Uterus (tissue), 4 donors: ENCODE measurements around the gene ASB10. TPM values are rescaled to one million over a fixed set of nuclear protein-coding genes. Genes with fewer than 3 reads are reported as not detected.

Experiments
- DNase-seq, 2 donors: peaks; one replicate each; pipeline ENCODE4 v3.0.0-alpha.2; 2019 to 2020
- H3K27ac ChIP-seq, 2 donors: fragments of 200-600 bp; sonication (generic); 1 replicate in 1 of 2; 2 replicates in 1 of 2; pipeline ENCODE4 v1.5.1; 2016 to 2018
- H3K27me3 ChIP-seq, 2 donors: fragments of 200-600 bp; sonication (generic); one replicate each; pipeline ENCODE4 v1.5.1; 2018 to 2019; ENCODE audit warnings: control low read depth in 1 of 2
- H3K36me3 ChIP-seq, 2 donors: fragments of 200-600 bp; sonication (generic); one replicate each; pipeline ENCODE4 v1.5.1; 2019; ENCODE audit warnings: control low read depth in 1 of 2
- H3K4me1 ChIP-seq, 2 donors: fragments of 200-600 bp; sonication (generic); one replicate each; pipeline ENCODE4 v1.5.1; 2018 to 2019; ENCODE audit warnings: control low read depth in 1 of 2
- H3K4me3 ChIP-seq, 2 donors: fragments of 200-600 bp; sonication (generic); 1 replicate in 1 of 2; 2 replicates in 1 of 2; pipeline ENCODE4 v1.5.1; 2018 to 2019; ENCODE audit warnings: mild to moderate bottlenecking in 1 of 2
- H3K9me3 ChIP-seq, 2 donors: fragments of 200-600 bp; sonication (generic); one replicate each; pipeline ENCODE4 v1.5.1; 2019; ENCODE audit warnings: control low read depth in 1 of 2
- CTCF ChIP-seq, 4 experiments: fragments of 200-600 bp in 2 of 4; fragments of 450-650 bp in 2 of 4; sonication (generic) in 2 of 4; IDR thresholded peaks; one replicate each; pipeline ENCODE4 v1.5.1; 2016 to 2019; ENCODE audit warnings: antibody characterized with exemption in 4 of 4, mild to moderate bottlenecking in 2 of 4, moderate library complexity in 1 of 4
- POLR2A ChIP-seq, 2 donors: fragments of 450-650 bp; IDR thresholded peaks; one replicate each; pipeline ENCODE4 v1.6.1; 2016; ENCODE audit warnings: antibody characterized with exemption in 2 of 2, mild to moderate bottlenecking in 1 of 2, moderate library complexity in 1 of 2
- intact Hi-C: fragments of 100-400 bp; cut with DNase I; formaldehyde crosslinking; loops from one replicate; pipeline ENCODE4 v1.15.1; 2023; ENCODE audit warnings: low total_unique reads
- total RNA-seq, 4 donors: library from RNA; depleted of rRNA in 3 of 4; stranded (reverse); fragments of >200 nt in 3 of 4; gene quantifications; one replicate each; pipeline versions ENCODE4 v1.1.0 to v1.2.4, GENCODE V29; 2014 to 2023
- donor health status: DM: yes; HTN: yes; CAD: no.

The ASB10 gene
- total RNA-seq, 4 donors from 2014 or later = not detected

- no peaks in the 10 kb centered on the region for H3K27me3 ChIP-seq
- no peak overlapping the region for H3K4me3 ChIP-seq
- no peak for DNase-seq
- H3K36me3 ChIP-seq = no peaks in the 10 kb centered on the region
- intact Hi-C loops = no loop called here
- H3K4me1 ChIP-seq = peaks cover 0 to 7% of the 10 kb centered on the region in 2 donors
- H3K27ac ChIP-seq = no peak overlapping the region
- H3K9me3 ChIP-seq = no peaks in the 10 kb centered on the region
- TF ChIP-seq CTCF (IDR thresholded peaks at IDR 0.05) (no peak), POLR2A (IDR thresholded peaks at IDR 0.05) (no peak)
Observed at GRCh38 chr7:151201751-151202150, 14.7 kb upstream of the ASB10 start.

GRCh38 chr7:151201344-151201743 lies 14.3 kb upstream of the ASB10 start:
- Histone ChIP-seq H3K27me3 (no peaks in the 10 kb centered on the region), H3K4me3 (no peak overlapping the region), H3K27ac (no peak overlapping the region), H3K4me1 (peaks cover 0 to 7% of the 10 kb centered on the region in 2 donors), H3K36me3 (no peaks in the 10 kb centered on the region), H3K9me3 (no peaks in the 10 kb centered on the region)
- DNase-seq = no peak
- intact Hi-C loops = no loop called here
- TF ChIP-seq CTCF (IDR thresholded peaks at IDR 0.05) (no peak), POLR2A (IDR thresholded peaks at IDR 0.05) (no peak)

GRCh38 chr7:151198945-151199848 lies 12.1 kb upstream of the ASB10 start:
- peak in 1 of 2 donors; percentile 48 for DNase-seq
- no peaks in the 10 kb centered on the region for H3K27me3 ChIP-seq
- H3K36me3 ChIP-seq = no peaks in the 10 kb centered on the region
- no peak overlapping the region for H3K4me3 ChIP-seq
- TF ChIP-seq POLR2A (IDR thresholded peaks at IDR 0.05) (no peak), CTCF (IDR thresholded peaks at IDR 0.05) (no peak)
- peaks cover 0 to 7% of the 10 kb centered on the region in 2 donors for H3K4me1 ChIP-seq
- no peak overlapping the region for H3K27ac ChIP-seq
- intact Hi-C loops = loop anchor here (10.0 kb wide), 1 partner anchor 54 kb away; no protein-coding TSS in a partner anchor
- H3K9me3 ChIP-seq = no peaks in the 10 kb centered on the region

- Histone ChIP-seq H3K36me3 (no peaks in the 10 kb centered on the region), H3K27ac (no peak overlapping the region), H3K4me1 (peaks cover 0 to 7% of the 10 kb centered on the region in 2 donors), H3K4me3 (no peak overlapping the region), H3K9me3 (no peaks in the 10 kb centered on the region), H3K27me3 (no peaks in the 10 kb centered on the region)
- intact Hi-C loops = loop anchor here (10.0 kb wide), 1 partner anchor 53 kb away; no protein-coding TSS in a partner anchor
- no peak for DNase-seq
- TF ChIP-seq POLR2A (IDR thresholded peaks at IDR 0.05) (no peak), CTCF (IDR thresholded peaks at IDR 0.05) (no peak)
Observed at GRCh38 chr7:151197932-151198331, 10.9 kb upstream of the ASB10 start.
